K562 (cell line): Measurements from ENCODE around the gene AKT2. TPM values are rescaled to one million over a fixed set of nuclear protein-coding genes. Genes with fewer than 3 reads are reported as not detected.

ENCODE experiments used
- ATAC-seq: fragments of 200-7000 bp; cut with Tn5 transposase; 3 replicates; pipeline ENCODE4 v1.9.1; 2020; ENCODE audit warnings: moderate library complexity
- BruUV-seq: library from RNA; stranded (reverse); fragments of 400-500 nt; replicated peaks from 2 replicates; lab custom pipeline; 2021; lab: Mats Ljungman, UMichigan
- CTCF ChIA-PET: fragments of 300-600 bp; formaldehyde crosslinking; extraction: SDS; loops from one replicate; lab custom pipeline; 2021; ENCODE audit warnings: low intra/inter-chr PET ratio; lab: Yijun Ruan, JAX
- POLR2A ChIA-PET: fragments of 300-600, 350-650 bp; sonication (Branson Sonifier 250); formaldehyde crosslinking; extraction: SDS; loops from one replicate; lab custom pipeline; 2021; ENCODE audit warnings: antibody characterized with exemption, inconsistent platforms; lab: Yijun Ruan, JAX
- DNase-seq, 4 experiments: peaks; one replicate each; pipeline versions ENCODE4 v3.0.0 to v3.0.0-alpha.2; 2011 to 2018; ENCODE audit warnings: low spot score in 3 of 4, mixed read lengths in 3 of 4; ENCODE audit errors: extremely low read depth in 1 of 4
- FAIRE-seq: peaks from 2 replicates; lab custom pipeline; 2011; peaks lifted over from hg19 to GRCh38; lab: Jason Lieb, UNC
- H2AFZ ChIP-seq: 2 replicates; pipeline ENCODE4 v1.6.0; 2011; ENCODE audit warnings: low read depth, low read length, control low read depth, inconsistent platforms
- H3K27ac ChIP-seq: fragments of 200-600 bp; 3 replicates; pipeline ENCODE4 v1.8.0; 2011; ENCODE audit warnings: low read depth, mild to moderate bottlenecking, control low read depth, inconsistent platforms, low read length, moderate library complexity, mixed read lengths; ENCODE audit errors: extremely low read depth
- H3K27me3 ChIP-seq, 2 experiments: fragments of 300-600 bp in 1 of 2; 2 replicates in 1 of 2; 3 replicates in 1 of 2; pipeline versions ENCODE4 v1.6.0 to v1.8.0; 2011; ENCODE audit warnings: inconsistent platforms in 2 of 2, low read length in 2 of 2, mild to moderate bottlenecking in 1 of 2, mixed read lengths in 1 of 2, moderate library complexity in 1 of 2; ENCODE audit not compliant: control insufficient read depth in 2 of 2, insufficient read depth in 2 of 2
- H3K36me3 ChIP-seq: fragments of 300-600 bp; 3 replicates; pipeline ENCODE4 v1.8.0; 2011; ENCODE audit warnings: mild to moderate bottlenecking, low read length, inconsistent platforms; ENCODE audit not compliant: control insufficient read depth, insufficient read depth
- H3K4me1 ChIP-seq, 2 experiments: fragments of 200-600 bp in 1 of 2; replicated peaks in 1 of 2; 2 replicates in 1 of 2; 3 replicates in 1 of 2; pipeline versions ENCODE4 v1.5.1 to v1.8.0; 2011; ENCODE audit warnings: inconsistent platforms in 2 of 2, low read length in 2 of 2, mild to moderate bottlenecking in 1 of 2, mixed read lengths in 1 of 2, moderate library complexity in 1 of 2; ENCODE audit not compliant: control insufficient read depth in 2 of 2, insufficient read depth in 2 of 2
- H3K4me2 ChIP-seq: 2 replicates; pipeline ENCODE4 v1.6.1; 2011; ENCODE audit warnings: low read length, control low read depth, inconsistent platforms, mixed read lengths; ENCODE audit not compliant: insufficient read depth
- H3K4me3 ChIP-seq: fragments of 200-600 bp; sonication (generic), shearing (Covaris generic); 2 replicates; pipeline ENCODE4 v1.5.1; 2016; ENCODE audit warnings: control low read depth, inconsistent platforms
- H3K79me2 ChIP-seq: fragments of 200-600 bp; 3 replicates; pipeline ENCODE4 v1.8.0; 2011; ENCODE audit warnings: low read length, inconsistent platforms; ENCODE audit not compliant: control insufficient read depth, insufficient read depth
- H3K9ac ChIP-seq, 2 experiments: 2 replicates each; pipeline versions ENCODE4 v1.6.0 to v1.6.1; 2011; ENCODE audit warnings: low read depth in 2 of 2, low read length in 2 of 2, control low read depth in 1 of 2, inconsistent platforms in 1 of 2, mild to moderate bottlenecking in 1 of 2, mixed read lengths in 1 of 2; ENCODE audit not compliant: insufficient read depth in 1 of 2
- H3K9me1 ChIP-seq: one replicate; pipeline ENCODE4 v1.6.0; 2011; ENCODE audit warnings: inconsistent platforms, mild to moderate bottlenecking, low read length, moderate library complexity; ENCODE audit not compliant: control insufficient read depth, insufficient read depth
- H3K9me3 ChIP-seq: replicated peaks from 2 replicates; pipeline ENCODE4 v1.5.1; 2011; ENCODE audit warnings: low read depth, low read length, inconsistent platforms; ENCODE audit not compliant: control insufficient read depth, insufficient read depth
- H4K20me1 ChIP-seq: replicated peaks from 2 replicates; pipeline ENCODE4 v1.6.1; 2011; ENCODE audit warnings: low read length, inconsistent platforms, mixed read lengths; ENCODE audit not compliant: control insufficient read depth, insufficient read depth
- FOXA1 ChIP-seq: fragments of 450-650 bp; IDR thresholded peaks from 2 replicates; pipeline ENCODE4 v1.6.1; 2016; ENCODE audit warnings: mild to moderate bottlenecking, borderline replicate concordance
- NFIC ChIP-seq: fragments of 450-650 bp; IDR thresholded peaks from 2 replicates; pipeline ENCODE4 v1.6.1; 2017; ENCODE audit warnings: mild to moderate bottlenecking, inconsistent platforms
- SMC3 ChIP-seq: conservative IDR thresholded peaks from 2 replicates; pipeline ENCODE4 v1.6.1; 2011; ENCODE audit warnings: low read depth, low read length, improper control_type of control experiment; ENCODE audit not compliant: insufficient read depth
- WGBS: fragments of 100-300 bp; shearing (Covaris generic); methylation state at CpG from one replicate; pipeline ENCODE4 v1.1.6; 2016; ENCODE audit warnings: low coverage, mixed read lengths; ENCODE audit not compliant: insufficient coverage; ENCODE audit errors: missing lambda C conversion rate; 5-methylcytosine and 5-hydroxymethylcytosine counted together
- in situ Hi-C: fragments of 300-500 bp; cut with MboI; formaldehyde crosslinking; loops from 4 replicates; pipeline ENCODE4 v1.15.0; 2018; ENCODE audit warnings: inconsistent platforms, mixed read lengths
- intact Hi-C: fragments of 100-400 bp; cut with micrococcal nuclease; formaldehyde crosslinking; loops from 2 replicates; pipeline ENCODE4 v1.14.2; 2022
- polyA plus RNA-seq, 8 experiments: library from polyadenylated mRNA; depleted of rRNA in 4 of 8; stranded (reverse) in 5 of 8; unstranded in 3 of 8; fragments of >200 nt; fragmentation: Nextera tagmentation in 2 of 8; fragmentation: Illumina TruSeq in 1 of 8; extraction: Ambion mirVana in 2 of 8; extraction: Trizol in 1 of 8; gene quantifications; 2 replicates each; pipeline versions ENCODE4 v1.2.1 to v1.2.3, GENCODE V29; 2011 to 2014; ENCODE audit warnings: inconsistent platforms in 1 of 8, missing spikeins in 1 of 8
- total RNA-seq, 7 experiments: library from RNA; depleted of rRNA in 6 of 7; stranded (reverse); fragments of >200 nt in 6 of 7; fragmentation: Illumina TruSeq in 2 of 7; extraction: Trizol in 2 of 7; gene quantifications; 2 replicates each; pipeline versions ENCODE4 v1.2.1 to v1.2.3, GENCODE V29; 2011 to 2021; ENCODE audit warnings: low replicate concordance in 1 of 7

The AKT2 gene
- total and polyA plus RNA-seq, 9 of the 15 experiments (the other 6 are each of a cell fraction or from before 2014, with no cell fraction given), result 1.1 to 132 (median 67.7) TPM

DNA sequence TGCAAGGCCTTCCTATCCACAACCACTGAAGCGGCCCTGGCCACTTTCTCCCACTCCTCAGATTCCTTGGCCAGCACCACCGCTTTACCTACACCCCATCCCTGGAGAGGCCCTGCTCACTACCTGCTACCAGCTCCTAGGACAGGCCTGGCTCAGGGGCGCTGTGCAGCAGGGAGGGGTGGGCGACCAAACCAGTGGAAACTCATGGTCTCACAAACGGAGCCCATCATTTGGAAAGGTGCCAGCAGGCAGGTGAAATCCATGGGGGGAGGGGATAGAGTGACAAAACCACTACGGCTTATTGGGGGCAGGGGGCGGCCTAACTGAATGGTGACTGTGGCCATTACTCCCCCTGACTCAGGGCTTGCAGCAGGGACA is 35.4 kb upstream of the AKT2 start:
- 80% methylated on average over 7 of the region's 7 CpGs for WGBS
- peaks cover 0 to 4% of the 10 kb centered on the region in 2 experiments; a peak in 1 of 5 replicates for H3K4me1 ChIP-seq
- ATAC-seq (no peak), FAIRE-seq (no peak), DNase-seq (no peak)
- in situ Hi-C loops (no loop called here), intact Hi-C loops (no loop called here)
- no peaks in the 10 kb centered on the region for H4K20me1 ChIP-seq
- peaks cover 74% of the 10 kb centered on the region; the same call in 2 of the 3 replicates for H3K36me3 ChIP-seq
- H3K9me1 ChIP-seq, result peaks cover 4% of the 10 kb centered on the region
- H3K27me3 ChIP-seq, result no peaks in the 10 kb centered on the region
- no peak overlapping the region for H3K9ac ChIP-seq
- no peak overlapping the region for H3K4me3 ChIP-seq
- H3K27ac ChIP-seq, result no peak overlapping the region
- ChIA-PET POLR2A (interaction anchor here (0.6 kb wide), 1 partner anchor 650 kb away, joined by 3 read pairs; no protein-coding TSS in a partner anchor), CTCF (no interaction called here)
- H3K4me2 ChIP-seq, result no peak overlapping the region
- BruUV-seq, result no TSS peak
- no peaks in the 10 kb centered on the region for H3K79me2 ChIP-seq
- TF ChIP-seq SMC3 (no peak), NFIC (peak; percentile 75)
- no peak overlapping the region for H2AFZ ChIP-seq
- no peaks in the 10 kb centered on the region for H3K9me3 ChIP-seq

DNA sequence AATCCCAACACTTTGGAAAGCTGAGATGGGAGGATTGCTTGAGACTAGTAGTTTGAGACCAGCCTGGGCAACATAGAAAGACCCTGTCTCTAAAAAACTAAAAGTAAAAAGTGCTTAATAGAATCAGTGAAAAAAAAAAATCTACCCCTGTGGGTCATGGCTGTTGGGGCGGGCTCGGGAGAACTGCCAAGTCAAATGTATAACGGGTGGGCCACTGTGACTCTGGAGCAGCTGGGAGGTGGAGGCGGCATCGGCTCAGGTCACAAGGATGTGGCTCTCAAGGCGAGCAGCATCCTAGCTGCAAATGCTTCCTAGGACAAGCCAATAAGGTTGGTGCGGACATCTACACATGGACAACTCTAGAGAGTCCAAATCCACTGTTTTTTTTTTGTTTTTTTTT is 32.2 kb upstream of the AKT2 start:
- ChIA-PET POLR2A (interaction anchor here (1.5 kb wide), 1 partner anchor 13 kb away, joined by 5 read pairs; no protein-coding TSS in a partner anchor), CTCF (no interaction called here)
- intact Hi-C loops, result no loop called here
- H2AFZ ChIP-seq, result no peak overlapping the region
- no peak for TF ChIP-seq FOXA1
- no peak overlapping the region for H3K27ac ChIP-seq
- 91% methylated on average over 6 of the region's 7 CpGs for WGBS
- H3K9ac ChIP-seq, result no peak overlapping the region
- H3K4me1 ChIP-seq, result peaks cover 0 to 4% of the 10 kb centered on the region in 2 experiments; a peak in 2 of 5 replicates
- ATAC-seq (no peak), DNase-seq (no peak), FAIRE-seq (no peak)
- H3K4me2 ChIP-seq, result no peak overlapping the region
- H3K9me3 ChIP-seq, result no peaks in the 10 kb centered on the region
- H3K36me3 ChIP-seq, result peaks cover 43% of the 10 kb centered on the region; the same call in 2 of the 3 replicates
- no peak overlapping the region for H3K4me3 ChIP-seq
- in situ Hi-C loops, result no loop called here
- BruUV-seq, result no TSS peak
- no peaks in the 10 kb centered on the region for H3K79me2 ChIP-seq
- peaks cover 4% of the 10 kb centered on the region for H3K9me1 ChIP-seq
- H3K27me3 ChIP-seq, result no peaks in the 10 kb centered on the region
- H4K20me1 ChIP-seq, result no peaks in the 10 kb centered on the region
